ENCODE measurements around the gene TTLL6. TPM values are rescaled to one million over a fixed set of nuclear protein-coding genes. Genes with fewer than 3 reads are reported as not detected.

TTLL6 gene
- total RNA-seq, 1 experiment from 2014 or later, result 3.4 TPM

- Mint-ChIP-seq H3K27me3 (ENCODE audit: low read depth) (peaks cover 100% of the 10 kb centered on the region), H3K36me3 (0 out of 2 replicates have a peak, but pooled peaks cover 4% of the 10 kb centered on the region), H3K4me1 (peaks cover 28% of the 10 kb centered on the region), H3K9me3 (no peaks in the 10 kb centered on the region), H3K4me3 (peak overlapping the region; percentile 12), H3K27ac (no peak overlapping the region)
- CTCF ChIA-PET, result interaction anchor here (1.0 to 3.9 kb wide), 6 partner anchors 28 to 116 kb away, joined by 3 to 25 read pairs (median 6); partner anchors contain the start of gene PRAC2
- ATAC-seq (no peak), DNase-seq (ENCODE audit: low spot score) (no peak)
- POLR2A ChIA-PET, result no interaction called here
- TF ChIP-seq ERG (CRISPR knock-in tag; IDR thresholded peaks at IDR 0.05), result no peak
- no peak for TF ChIP-seq ATF1 (CRISPR knock-in tag; IDR thresholded peaks at IDR 0.05)
- TF ChIP-seq ETV6 (CRISPR knock-in tag; IDR thresholded peaks at IDR 0.05), result no peak
- no peak for TF ChIP-seq STAT6 (CRISPR knock-in tag; conservative IDR thresholded peaks at IDR 0.05; ENCODE audit: low read depth)
- TF ChIP-seq GTF2I (CRISPR knock-in tag; conservative IDR thresholded peaks at IDR 0.05), result no peak
Measured at GRCh38 chr17:48752399-48753288, 64.4 kb downstream of the TTLL6 start.

GRCh38 chr17:48751733-48752398, 65.2 kb downstream of the TTLL6 start:
- H3K9me3 Mint-ChIP-seq, result no peaks in the 10 kb centered on the region
- ATAC-seq (no peak), DNase-seq (ENCODE audit: low spot score) (no peak)
- H3K4me3 Mint-ChIP-seq, result no peak overlapping the region
- ChIA-PET POLR2A (no interaction called here), CTCF (interaction anchor here (0.7 to 3.9 kb wide), 9 partner anchors 14 to 132 kb away, joined by 3 to 25 read pairs (median 5); partner anchors contain the start of gene PRAC2)
- no peak overlapping the region for H3K27ac Mint-ChIP-seq
- H3K27me3 Mint-ChIP-seq (ENCODE audit: low read depth), result peaks cover 100% of the 10 kb centered on the region
- H3K36me3 Mint-ChIP-seq, result 0 out of 2 replicates have a peak, but pooled peaks cover 4% of the 10 kb centered on the region
- peaks cover 32% of the 10 kb centered on the region for H3K4me1 Mint-ChIP-seq
- TF ChIP-seq RELA (CRISPR knock-in tag; IDR thresholded peaks at IDR 0.05; ENCODE audit: borderline replicate concordance) (no peak), ZNF532 (CRISPR knock-in tag; IDR thresholded peaks at IDR 0.05; ENCODE audit: borderline replicate concordance) (no peak), SMAD4 (CRISPR knock-in tag; IDR thresholded peaks at IDR 0.05) (no peak), SMAD3 (CRISPR knock-in tag; IDR thresholded peaks at IDR 0.05; ENCODE audit: borderline replicate concordance) (no peak), ZNF232 (CRISPR knock-in tag; IDR thresholded peaks at IDR 0.05) (no peak), HMGXB4 (CRISPR knock-in tag; IDR thresholded peaks at IDR 0.05) (no peak), ESRRA (CRISPR knock-in tag; IDR thresholded peaks at IDR 0.05; ENCODE audit: borderline replicate concordance) (no peak), ZBTB43 (CRISPR knock-in tag; IDR thresholded peaks at IDR 0.05) (no peak), ZNF671 (CRISPR knock-in tag; IDR thresholded peaks at IDR 0.05) (no peak), FOXP1 (CRISPR knock-in tag; IDR thresholded peaks at IDR 0.05; ENCODE audit: borderline replicate concordance) (no peak), NFE2L1 (CRISPR knock-in tag; IDR thresholded peaks at IDR 0.05) (no peak), GABPB1 (CRISPR knock-in tag; IDR thresholded peaks at IDR 0.05) (no peak), IRF2 (CRISPR knock-in tag; IDR thresholded peaks at IDR 0.05; ENCODE audit: borderline replicate concordance, low read depth) (no peak), NR3C1 (CRISPR knock-in tag; conservative IDR thresholded peaks at IDR 0.05; ENCODE audit: low read depth) (no peak)

All from WTC11 (cell line).